Measurements from ENCODE around the gene ZNF620. TPM values are rescaled to one million over a fixed set of nuclear protein-coding genes. Genes with fewer than 3 reads are reported as not detected.
"Not testable (repeated sequence)": the region's sequence is repeated elsewhere in the genome, so short reads cannot be mapped to it uniquely, and the experiment has no call there.

Gene ZNF620
- 0.63 TPM for total RNA-seq

- Histone ChIP-seq H3K4me3 (ENCODE audit: low read length) (peak within 1 kb of the TSS; percentile 58), H3K27me3 (ENCODE audit: insufficient read depth, low read length) (no peaks in the 10 kb centered on the region), H3K4me1 (ENCODE audit: insufficient read depth, low read length) (peaks cover 15% of the 10 kb centered on the region), H3K9me3 (ENCODE audit: low read depth, low read length) (no peaks in the 10 kb centered on the region)
Measured at GRCh38 chr3:40505599-40506462, at the start of gene ZNF620. Gene ZNF620 (plus strand): TSS chr3:40506039. CDS start chr3:40506353, 314 bp downstream.

- H3K4me1 ChIP-seq (ENCODE audit: insufficient read depth, low read length) = peaks cover 40% of the 10 kb centered on the region
- H3K4me3 ChIP-seq (ENCODE audit: low read length) = peak overlapping the region; percentile 89
- no peaks in the 10 kb centered on the region for H3K9me3 ChIP-seq (ENCODE audit: low read depth, low read length)
- H3K27me3 ChIP-seq (ENCODE audit: insufficient read depth, low read length) = no peaks in the 10 kb centered on the region
Measured at GRCh38 chr3:40456279-40456939, 49.4 kb upstream of the ZNF620 start.

GRCh38 chr3:40456940-40457823, 48.7 kb upstream of the ZNF620 start, which contains the start of gene RPL14:
Gene RPL14 (plus strand): TSS chr3:40457339. CDS start chr3:40457472, 133 bp downstream.
- H3K9me3 ChIP-seq (ENCODE audit: low read depth, low read length) = no peaks in the 10 kb centered on the region
- H3K4me3 ChIP-seq (ENCODE audit: low read length) = peak within 1 kb of the TSS; percentile 89
- no peaks in the 10 kb centered on the region for H3K27me3 ChIP-seq (ENCODE audit: insufficient read depth, low read length)
- peaks cover 35% of the 10 kb centered on the region for H3K4me1 ChIP-seq (ENCODE audit: insufficient read depth, low read length)

DNA sequence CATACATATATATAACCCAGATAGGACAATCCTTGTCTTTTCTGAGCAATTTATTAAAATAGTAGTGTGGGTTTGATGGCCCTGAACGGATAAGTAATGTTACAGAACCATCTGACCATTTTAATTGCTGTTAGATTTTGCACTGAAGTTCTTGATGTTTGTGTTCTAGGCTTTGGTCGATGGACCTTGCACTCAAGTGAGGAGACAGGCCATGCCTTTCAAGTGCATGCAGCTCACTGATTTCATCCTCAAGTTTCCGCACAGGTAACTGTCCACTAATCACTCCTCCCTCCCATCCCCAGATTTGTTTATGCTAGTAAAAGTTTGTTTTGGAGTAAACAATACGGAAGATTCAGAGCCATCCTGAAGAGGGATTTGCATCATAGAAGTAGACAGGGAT, 47.4 kb upstream of the ZNF620 start:
- Histone ChIP-seq H3K27me3 (ENCODE audit: insufficient read depth, low read length) (no peaks in the 10 kb centered on the region), H3K4me3 (ENCODE audit: low read length) (no peak overlapping the region), H3K9me3 (ENCODE audit: low read depth, low read length) (no peaks in the 10 kb centered on the region), H3K4me1 (ENCODE audit: insufficient read depth, low read length) (peaks cover 27% of the 10 kb centered on the region)

- not testable (repeated sequence) for H3K9me3 ChIP-seq (ENCODE audit: low read depth, low read length); H3K4me3 ChIP-seq (ENCODE audit: low read length); H3K27me3 ChIP-seq (ENCODE audit: insufficient read depth, low read length)
- peaks cover 36% of the 10 kb centered on the region for H3K4me1 ChIP-seq (ENCODE audit: insufficient read depth, low read length)
Measured at GRCh38 chr3:40460481-40460880, 45.4 kb upstream of the ZNF620 start.

GRCh38 chr3:40461161-40461560, 44.7 kb upstream of the ZNF620 start:
- peaks cover 35% of the 10 kb centered on the region for H3K4me1 ChIP-seq (ENCODE audit: insufficient read depth, low read length)
- H3K4me3 ChIP-seq (ENCODE audit: low read length) = no peak overlapping the region
- no peaks in the 10 kb centered on the region for H3K27me3 ChIP-seq (ENCODE audit: insufficient read depth, low read length)
- H3K9me3 ChIP-seq (ENCODE audit: low read depth, low read length) = no peaks in the 10 kb centered on the region

DNA sequence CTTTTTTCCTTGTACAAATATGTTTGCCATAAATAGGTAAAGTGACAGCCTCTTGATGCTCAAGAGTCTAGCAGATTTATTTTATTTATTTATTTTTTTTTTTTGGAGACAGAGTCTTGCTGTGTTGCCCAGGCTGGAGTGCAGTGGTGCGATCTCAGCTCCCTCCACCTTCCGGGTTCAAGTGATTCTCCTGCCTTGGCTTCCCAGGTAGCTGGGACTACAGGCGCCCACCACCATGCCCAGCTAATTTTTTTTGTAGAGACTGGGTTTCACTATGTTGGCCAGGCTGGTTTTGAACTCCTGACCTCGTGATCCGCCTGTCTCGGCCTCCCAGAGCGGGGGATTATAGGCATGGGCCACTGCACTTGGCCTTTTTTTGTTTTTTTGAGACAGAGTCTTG, 43.0 kb upstream of the ZNF620 start:
- H3K9me3 ChIP-seq (ENCODE audit: low read depth, low read length) = not testable (repeated sequence)

GRCh38 chr3:40463579-40463978, 42.3 kb upstream of the ZNF620 start:
- Histone ChIP-seq H3K4me1 (ENCODE audit: insufficient read depth, low read length) (peaks cover 19% of the 10 kb centered on the region), H3K9me3 (ENCODE audit: low read depth, low read length) (no peaks in the 10 kb centered on the region), H3K4me3 (ENCODE audit: low read length) (no peak overlapping the region), H3K27me3 (ENCODE audit: insufficient read depth, low read length) (no peaks in the 10 kb centered on the region)

More for the DNA sequence above, 43.0 kb upstream of the ZNF620 start:
- peaks cover 26% of the 10 kb centered on the region for H3K4me1 ChIP-seq (ENCODE audit: insufficient read depth, low read length)
- not testable (repeated sequence) for H3K4me3 ChIP-seq (ENCODE audit: low read length); H3K27me3 ChIP-seq (ENCODE audit: insufficient read depth, low read length)

- H3K9me3 ChIP-seq (ENCODE audit: low read depth, low read length) = no peaks in the 10 kb centered on the region
- no peak overlapping the region for H3K4me3 ChIP-seq (ENCODE audit: low read length)
- no peaks in the 10 kb centered on the region for H3K27me3 ChIP-seq (ENCODE audit: insufficient read depth, low read length)
- peaks cover 14% of the 10 kb centered on the region for H3K4me1 ChIP-seq (ENCODE audit: insufficient read depth, low read length)
Measured at GRCh38 chr3:40464339-40465110, 41.3 kb upstream of the ZNF620 start.

DNA sequence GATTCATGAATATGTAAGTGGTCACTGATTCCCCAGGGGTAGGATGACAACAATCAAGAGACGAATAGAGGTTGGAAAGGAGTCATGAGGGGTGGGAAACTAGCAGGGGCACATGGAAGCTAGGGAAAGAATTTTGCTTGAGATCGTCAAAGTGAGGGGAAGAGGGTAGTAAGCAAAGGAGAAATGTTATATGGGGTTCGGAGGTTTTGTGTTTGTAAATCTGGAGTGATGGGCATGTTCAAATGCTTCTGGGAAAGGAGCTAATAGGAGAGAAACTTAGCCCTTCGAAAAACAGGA, 40.8 kb upstream of the ZNF620 start:
- no peaks in the 10 kb centered on the region for H3K27me3 ChIP-seq (ENCODE audit: insufficient read depth, low read length)
- no peak overlapping the region for H3K4me3 ChIP-seq (ENCODE audit: low read length)
- H3K4me1 ChIP-seq (ENCODE audit: insufficient read depth, low read length) = peaks cover 14% of the 10 kb centered on the region
- no peaks in the 10 kb centered on the region for H3K9me3 ChIP-seq (ENCODE audit: low read depth, low read length)

- Histone ChIP-seq H3K9me3 (ENCODE audit: low read depth, low read length) (no peaks in the 10 kb centered on the region), H3K4me3 (ENCODE audit: low read length) (no peak overlapping the region), H3K27me3 (ENCODE audit: insufficient read depth, low read length) (no peaks in the 10 kb centered on the region), H3K4me1 (ENCODE audit: insufficient read depth, low read length) (peaks cover 14% of the 10 kb centered on the region)
Measured at GRCh38 chr3:40465456-40465855, 40.4 kb upstream of the ZNF620 start.

DNA sequence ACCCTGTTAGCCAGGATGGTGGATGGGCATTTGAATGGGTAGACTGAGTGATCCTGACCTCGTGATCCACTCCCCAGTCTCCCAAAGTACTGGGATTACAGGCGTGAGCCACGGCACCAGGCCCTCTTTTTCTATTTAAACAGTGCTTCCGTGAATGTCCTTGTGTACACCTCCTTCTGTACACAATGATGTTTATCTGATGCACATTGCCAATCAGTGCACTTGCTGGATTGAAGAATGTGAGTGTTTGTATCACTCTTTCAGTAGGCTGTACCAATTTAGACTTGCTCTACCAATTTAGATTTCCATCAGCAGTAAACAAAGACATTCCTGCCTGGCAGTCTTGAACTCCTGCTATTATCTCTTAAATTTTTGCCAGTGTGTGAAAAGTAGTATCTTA, 37.8 kb upstream of the ZNF620 start:
- Histone ChIP-seq H3K9me3 (ENCODE audit: low read depth, low read length) (no peaks in the 10 kb centered on the region), H3K27me3 (ENCODE audit: insufficient read depth, low read length) (no peaks in the 10 kb centered on the region), H3K4me3 (ENCODE audit: low read length) (no peak overlapping the region), H3K4me1 (ENCODE audit: insufficient read depth, low read length) (peaks cover 14% of the 10 kb centered on the region)

- no peak overlapping the region for H3K4me3 ChIP-seq (ENCODE audit: low read length)
- no peaks in the 10 kb centered on the region for H3K27me3 ChIP-seq (ENCODE audit: insufficient read depth, low read length)
- H3K9me3 ChIP-seq (ENCODE audit: low read depth, low read length) = no peaks in the 10 kb centered on the region
- H3K4me1 ChIP-seq (ENCODE audit: insufficient read depth, low read length) = no peaks in the 10 kb centered on the region
Measured at GRCh38 chr3:40470701-40471100, 35.1 kb upstream of the ZNF620 start.
